GM12892 (cell line): ENCODE results near the gene MEGF9.

ENCODE experiments used
- POLR2A ChIP-seq: IDR thresholded peaks from 2 replicates; pipeline ENCODE4 v1.6.1; 2011; ENCODE audit warnings: low read depth, low read length, control low read depth
- POLR2AphosphoS5 ChIP-seq: IDR thresholded peaks from 2 replicates; pipeline ENCODE4 v1.6.1; 2011; ENCODE audit warnings: low read depth, low read length, control low read depth
- TAF1 ChIP-seq: IDR thresholded peaks from 2 replicates; pipeline ENCODE4 v1.6.1; 2011; ENCODE audit warnings: low read depth, mild to moderate bottlenecking, control low read depth, low read length, borderline replicate concordance

- no peak for TF ChIP-seq TAF1
- no peak for TF ChIP-seq POLR2A
- no peak for TF ChIP-seq POLR2AphosphoS5
Observed at GRCh38 chr9:120676767-120677402, 37.4 kb downstream of the MEGF9 start.
